Measurements from ENCODE around the gene JHY.

- TF ChIP-seq, protein P1, sequence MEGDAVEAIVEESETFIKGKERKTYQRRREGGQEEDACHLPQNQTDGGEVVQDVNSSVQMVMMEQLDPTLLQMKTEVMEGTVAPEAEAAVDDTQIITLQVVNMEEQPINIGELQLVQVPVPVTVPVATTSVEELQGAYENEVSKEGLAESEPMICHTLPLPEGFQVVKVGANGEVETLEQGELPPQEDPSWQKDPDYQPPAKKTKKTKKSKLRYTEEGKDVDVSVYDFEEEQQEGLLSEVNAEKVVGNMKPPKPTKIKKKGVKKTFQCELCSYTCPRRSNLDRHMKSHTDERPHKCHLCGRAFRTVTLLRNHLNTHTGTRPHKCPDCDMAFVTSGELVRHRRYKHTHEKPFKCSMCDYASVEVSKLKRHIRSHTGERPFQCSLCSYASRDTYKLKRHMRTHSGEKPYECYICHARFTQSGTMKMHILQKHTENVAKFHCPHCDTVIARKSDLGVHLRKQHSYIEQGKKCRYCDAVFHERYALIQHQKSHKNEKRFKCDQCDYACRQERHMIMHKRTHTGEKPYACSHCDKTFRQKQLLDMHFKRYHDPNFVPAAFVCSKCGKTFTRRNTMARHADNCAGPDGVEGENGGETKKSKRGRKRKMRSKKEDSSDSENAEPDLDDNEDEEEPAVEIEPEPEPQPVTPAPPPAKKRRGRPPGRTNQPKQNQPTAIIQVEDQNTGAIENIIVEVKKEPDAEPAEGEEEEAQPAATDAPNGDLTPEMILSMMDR (IDR thresholded peaks at IDR 0.05): no peak
- TF ChIP-seq POLR2A (IDR thresholded peaks at IDR 0.05): no peak
Measured at GRCh38 chr11:122918734-122919133, 36.2 kb downstream of the JHY start.
